Type B pancreatic cell (in vitro differentiated cells): ENCODE data around the gene HCN2. TPM values are rescaled to one million over a fixed set of nuclear protein-coding genes. Genes with fewer than 3 reads are reported as not detected.

Source experiments
- DNase-seq: peaks from one replicate; pipeline ENCODE4 v3.0.0; 2021; ENCODE audit warnings: mixed read lengths; ENCODE audit not compliant: unreplicated experiment; ENCODE audit errors: extremely low spot score
- H3K27ac Mint-ChIP-seq: 2 replicates; pipeline ENCODE4 v1.8.0; 2021; ENCODE audit warnings: mild to moderate bottlenecking, mixed read lengths
- H3K27me3 Mint-ChIP-seq: 2 replicates; pipeline ENCODE4 v1.8.0; 2021; ENCODE audit warnings: mixed read lengths
- H3K36me3 Mint-ChIP-seq: 2 replicates; pipeline ENCODE4 v1.8.0; 2021; ENCODE audit warnings: mixed read lengths
- H3K4me1 Mint-ChIP-seq: one replicate; pipeline ENCODE4 v1.8.0; 2021; ENCODE audit warnings: mixed read lengths; ENCODE audit not compliant: unreplicated experiment
- H3K4me3 Mint-ChIP-seq: 2 replicates; pipeline ENCODE4 v1.8.0; 2021; ENCODE audit warnings: mild to moderate bottlenecking, mixed read lengths
- H3K9me3 Mint-ChIP-seq: 2 replicates; pipeline ENCODE4 v1.8.0; 2021; ENCODE audit warnings: mixed read lengths
- CTCF ChIP-seq: fragments of 200-600 bp; sonication (generic); conservative IDR thresholded peaks from 2 replicates; pipeline ENCODE4 v1.5.0; 2021; ENCODE audit warnings: antibody characterized with exemption, mild to moderate bottlenecking
- total RNA-seq: library from RNA; stranded (reverse); gene quantifications from 2 replicates; pipeline ENCODE4 v1.2.1, GENCODE V29; 2021; ENCODE audit warnings: low replicate concordance

HCN2 gene
- total RNA-seq, 1 donor from 2014 or later: 1.4 TPM

GRCh38 chr19:658059-658839 lies 68.6 kb downstream of the HCN2 start:
- Mint-ChIP-seq H3K36me3 (no peaks in the 10 kb centered on the region), H3K9me3 (no peaks in the 10 kb centered on the region), H3K4me1 (peaks cover 17% of the 10 kb centered on the region), H3K27ac (no peak overlapping the region), H3K4me3 (no peak overlapping the region), H3K27me3 (no peaks in the 10 kb centered on the region)
- DNase-seq: no peak
- TF ChIP-seq CTCF: no peak

- peaks cover 17% of the 10 kb centered on the region for H3K4me1 Mint-ChIP-seq
These were observed 69.5 kb downstream of the HCN2 start for GRCh38 chr19:658916-659839.

GRCh38 chr19:660793-661426 lies 71.2 kb downstream of the HCN2 start:
- peak overlapping the region; percentile 89 for H3K27ac Mint-ChIP-seq
- TF ChIP-seq CTCF: no peak
- peaks cover 14% of the 10 kb centered on the region for H3K4me1 Mint-ChIP-seq
- peak overlapping the region; percentile 87 for H3K4me3 Mint-ChIP-seq
- DNase-seq: no peak
- H3K27me3 Mint-ChIP-seq: no peaks in the 10 kb centered on the region
- no peaks in the 10 kb centered on the region for H3K9me3 Mint-ChIP-seq
- no peaks in the 10 kb centered on the region for H3K36me3 Mint-ChIP-seq

More at GRCh38 chr19:658916-659839, 69.5 kb downstream of the HCN2 start:
- H3K36me3 Mint-ChIP-seq: no peaks in the 10 kb centered on the region
- H3K9me3 Mint-ChIP-seq: no peaks in the 10 kb centered on the region
- peak overlapping the region; percentile 51 for H3K4me3 Mint-ChIP-seq
- no peaks in the 10 kb centered on the region for H3K27me3 Mint-ChIP-seq
- H3K27ac Mint-ChIP-seq: peak overlapping the region; percentile 88
- no peak for DNase-seq
- TF ChIP-seq CTCF: no peak

GRCh38 chr19:661427-662196 lies 71.9 kb downstream of the HCN2 start:
- Mint-ChIP-seq H3K27me3 (no peaks in the 10 kb centered on the region), H3K4me3 (peak overlapping the region; percentile 87), H3K9me3 (no peaks in the 10 kb centered on the region), H3K27ac (peak overlapping the region; percentile 89), H3K4me1 (peaks cover 14% of the 10 kb centered on the region), H3K36me3 (no peaks in the 10 kb centered on the region)
- TF ChIP-seq CTCF: no peak
- no peak for DNase-seq
